PC-9 (cell line): ENCODE data around the gene BSCL2.

Experiments used
- CTCF ChIP-seq: fragments of 200-600 bp; sonication (generic); conservative IDR thresholded peaks from 2 replicates; pipeline ENCODE4 v1.6.1; 2017; ENCODE audit warnings: mixed run types, antibody characterized with exemption, mild to moderate bottlenecking, moderate library complexity
- EZH2 ChIP-seq: fragments of 200-600 bp; sonication (generic); IDR thresholded peaks from 2 replicates; pipeline ENCODE4 v1.8.0; 2017; ENCODE audit warnings: antibody characterized with exemption, low read depth

GRCh38 chr11:62727165-62727871, 20.1 kb upstream of the BSCL2 start, which contains the start of gene HNRNPUL2:
- TF ChIP-seq CTCF (no peak), EZH2 (no peak)
